Measurements from ENCODE around the gene NR2F2. TPM values are rescaled to one million over a fixed set of nuclear protein-coding genes. Genes with fewer than 3 reads are reported as not detected.
A peak's percentile ranks its signal among the peaks of the same experiment; 100 is the strongest.

The NR2F2 gene
- total and polyA plus RNA-seq, 2 of the 13 experiments (the other 11 are each of a cell fraction or from before 2014, with no cell fraction given) = 3.5 to 4.7 TPM

GRCh38 chr15:96353930-96354730, 23.6 kb downstream of the NR2F2 start:
- H3K9me3 ChIP-seq (ENCODE audit: low read length) = no peaks in the 10 kb centered on the region
- H3K27me3 ChIP-seq (ENCODE audit: control insufficient read depth in 1 of 2, insufficient read depth in 2 of 2, low read length in 2 of 2) = no peaks in the 10 kb centered on the region; a peak in 1 of 5 replicates
- no peak overlapping the region for H3K27ac ChIP-seq (ENCODE audit: extremely low read length, insufficient read depth, low read length)
- peak overlapping the region; percentile 73 to 83 (median 81) for H3K4me3 ChIP-seq (replicated peaks in 1 of 3; ENCODE audit: insufficient read depth in 1 of 3, low read depth in 2 of 3, low read length in 3 of 3)
- in situ Hi-C loops (cut with HindIII; ENCODE audit: extremely low pct_ligation_motif_present, low pct_unique_long_range_greater_than_20kb) = loop anchor here (25.0 kb wide), 1 partner anchor 1408 kb away; no protein-coding TSS in a partner anchor
- DNase-seq (ENCODE audit: low spot score) (no peak), ATAC-seq (peak; percentile 60), FAIRE-seq (no peak)
- no peak overlapping the region for H2AFZ ChIP-seq (ENCODE audit: low read length)
- H3K9ac ChIP-seq (ENCODE audit: insufficient read depth, low read depth, low read length) = peak overlapping the region; percentile 60
- H4K20me1 ChIP-seq (ENCODE audit: insufficient read depth, low read length) = no peaks in the 10 kb centered on the region
- H3K4me1 ChIP-seq (ENCODE audit: insufficient read depth, low read length) = peaks cover 26% of the 10 kb centered on the region
- ChIA-PET CTCF (ENCODE audit: low intra/inter-chr PET ratio, low total read pairs) (no interaction called here), POLR2A (interaction anchor here (0.7 to 4.0 kb wide), 6 partner anchors 13 to 27 kb away, joined by 3 to 23 read pairs (median 5); partner anchors contain the start of gene NR2F2)
- intact Hi-C loops (cut with micrococcal nuclease; ENCODE audit: unreplicated experiment) = loop anchor here (2.0 to 10.0 kb wide), 3 partner anchors 15 to 439 kb away; no protein-coding TSS in a partner anchor
- no peaks in the 10 kb centered on the region for H3K79me2 ChIP-seq (ENCODE audit: insufficient read depth, low read length)
- WGBS (ENCODE audit: low lambda C conversion rate) = 16% methylated on average over 18 of the region's 67 CpGs
- no peaks in the 10 kb centered on the region for H3K36me3 ChIP-seq (replicated peaks in 1 of 2; ENCODE audit: control insufficient read depth in 1 of 2, insufficient read depth in 2 of 2, low read length in 2 of 2)
- BruUV-seq (replicated peaks) = no TSS peak
- H3K4me2 ChIP-seq (ENCODE audit: low read depth, low read length) = peak overlapping the region; percentile 81
- TF ChIP-seq YEATS4 (CRISPR knock-in tag; IDR thresholded peaks at IDR 0.05; ENCODE audit: borderline replicate concordance) = no peak
- TF ChIP-seq ZFP62 (CRISPR knock-in tag; IDR thresholded peaks at IDR 0.05) = no peak
- no peak for TF ChIP-seq LRRFIP1 (CRISPR knock-in tag; conservative IDR thresholded peaks at IDR 0.05)
- TF ChIP-seq ZNF124 (CRISPR knock-in tag; IDR thresholded peaks at IDR 0.05) = no peak
- no peak for TF ChIP-seq NFATC3 (CRISPR knock-in tag; IDR thresholded peaks at IDR 0.05)
- no peak for TF ChIP-seq ZNF614 (CRISPR knock-in tag; IDR thresholded peaks at IDR 0.05; ENCODE audit: borderline replicate concordance)
- TF ChIP-seq IRF9 (CRISPR knock-in tag; IDR thresholded peaks at IDR 0.05; ENCODE audit: borderline replicate concordance) = 0 out of 2 replicates have a peak, but pooled peaks have one; percentile 35
- TF ChIP-seq ZC3H4 (CRISPR knock-in tag; IDR thresholded peaks at IDR 0.05; ENCODE audit: borderline replicate concordance) = no peak
- TF ChIP-seq POLR2G (IDR thresholded peaks at IDR 0.05; ENCODE audit: low read depth, low read length) = no peak
- TF ChIP-seq ZNF607 (CRISPR knock-in tag; IDR thresholded peaks at IDR 0.05; ENCODE audit: borderline replicate concordance) = 0 out of 2 replicates have a peak, but pooled peaks have one; percentile 28
- TF ChIP-seq ZNF605 (CRISPR knock-in tag; IDR thresholded peaks at IDR 0.05) = no peak
- no peak for TF ChIP-seq E2F5 (CRISPR knock-in tag; conservative IDR thresholded peaks at IDR 0.05)
- TF ChIP-seq GFI1 (CRISPR knock-in tag; IDR thresholded peaks at IDR 0.05; ENCODE audit: borderline replicate concordance) = no peak
- no peak for TF ChIP-seq ZNF354B (CRISPR knock-in tag; IDR thresholded peaks at IDR 0.05)
- TF ChIP-seq KAT2B (IDR thresholded peaks at IDR 0.05; ENCODE audit: borderline replicate concordance, low read depth, low read length) = no peak
- no peak for TF ChIP-seq ZNF44 (CRISPR knock-in tag; IDR thresholded peaks at IDR 0.05)
- TF ChIP-seq HNRNPK (IDR thresholded peaks at IDR 0.05; ENCODE audit: low read depth, low read length, poor library complexity, severe bottlenecking) = peak; percentile 22
- TF ChIP-seq ZNF329 (CRISPR knock-in tag; IDR thresholded peaks at IDR 0.05; ENCODE audit: low read depth) = no peak
- no peak for TF ChIP-seq TBL1XR1 (IDR thresholded peaks at IDR 0.05; ENCODE audit: borderline replicate concordance, low read length, partially characterized antibody)
- TF ChIP-seq ZNF432 (CRISPR knock-in tag; IDR thresholded peaks at IDR 0.05; ENCODE audit: borderline replicate concordance) = no peak
